DMS 273 (cell line): ENCODE measurements around the gene INSYN1.

Experiments used
- DNase-seq: peaks from one replicate; lab custom pipeline; 2025; ENCODE audit not compliant: unreplicated experiment; lab: John Stamatoyannopoulos, UW

The INSYN1 gene

DNA sequence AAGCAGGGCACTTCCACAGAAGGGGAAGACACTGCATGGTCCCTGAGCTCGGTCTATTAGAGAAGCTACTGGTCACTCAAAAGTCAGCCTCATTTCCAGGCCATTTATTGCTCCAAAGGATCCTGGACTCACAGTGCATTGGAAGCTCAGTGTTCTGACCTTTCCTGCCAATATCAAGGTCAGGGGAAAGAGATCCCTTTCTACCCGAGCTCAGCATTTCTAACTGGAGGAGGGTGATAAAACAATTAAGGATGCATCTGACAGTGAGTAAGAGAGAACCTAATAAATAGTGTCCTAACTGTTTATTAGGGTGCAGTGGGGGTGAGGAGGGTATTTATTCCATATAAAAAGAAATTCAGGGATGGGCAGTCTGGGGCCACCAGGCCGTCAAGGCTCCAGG, 26.8 kb upstream of the INSYN1 start:
- no peak for DNase-seq

DNA sequence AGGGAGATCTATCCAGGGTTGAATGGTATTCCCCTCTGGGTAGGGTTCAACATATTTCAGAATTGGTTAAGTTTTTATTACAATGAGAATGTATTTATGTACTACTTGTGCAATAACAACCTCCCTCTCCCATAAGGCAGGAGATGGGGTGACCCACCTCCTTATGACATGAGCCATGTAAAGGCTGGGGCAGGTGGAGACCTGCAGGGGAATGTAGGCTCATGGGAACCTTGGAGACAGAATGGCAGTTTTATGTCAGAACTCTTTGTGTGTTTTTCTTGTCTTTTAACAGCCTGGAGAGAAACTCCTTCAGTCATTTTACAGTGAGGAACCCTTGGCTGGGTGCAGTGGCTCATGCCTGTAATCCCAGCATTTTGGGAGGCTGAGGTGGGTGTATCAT, 24.6 kb upstream of the INSYN1 start:
- no peak for DNase-seq

DNA sequence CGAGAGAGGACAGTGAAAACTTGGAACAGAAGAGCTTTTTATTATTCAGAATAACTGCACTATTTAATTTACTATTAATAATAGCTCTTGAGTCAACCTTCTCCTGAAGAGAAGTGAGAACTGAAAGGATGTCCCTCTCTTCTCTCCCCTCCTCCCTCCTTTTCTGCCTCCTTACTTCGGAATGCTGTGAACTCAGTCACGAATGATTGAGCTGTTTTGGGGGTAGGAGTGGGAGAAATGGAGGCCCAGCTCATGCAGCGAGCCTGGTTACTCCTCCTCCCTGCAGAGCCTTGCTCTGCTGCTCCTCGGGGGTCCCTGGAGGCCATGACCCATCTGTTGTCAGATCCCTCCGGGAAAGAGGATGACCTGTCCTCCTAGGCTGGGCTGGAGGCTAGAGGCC, 20.3 kb upstream of the INSYN1 start:
- DNase-seq, result no peak

DNA sequence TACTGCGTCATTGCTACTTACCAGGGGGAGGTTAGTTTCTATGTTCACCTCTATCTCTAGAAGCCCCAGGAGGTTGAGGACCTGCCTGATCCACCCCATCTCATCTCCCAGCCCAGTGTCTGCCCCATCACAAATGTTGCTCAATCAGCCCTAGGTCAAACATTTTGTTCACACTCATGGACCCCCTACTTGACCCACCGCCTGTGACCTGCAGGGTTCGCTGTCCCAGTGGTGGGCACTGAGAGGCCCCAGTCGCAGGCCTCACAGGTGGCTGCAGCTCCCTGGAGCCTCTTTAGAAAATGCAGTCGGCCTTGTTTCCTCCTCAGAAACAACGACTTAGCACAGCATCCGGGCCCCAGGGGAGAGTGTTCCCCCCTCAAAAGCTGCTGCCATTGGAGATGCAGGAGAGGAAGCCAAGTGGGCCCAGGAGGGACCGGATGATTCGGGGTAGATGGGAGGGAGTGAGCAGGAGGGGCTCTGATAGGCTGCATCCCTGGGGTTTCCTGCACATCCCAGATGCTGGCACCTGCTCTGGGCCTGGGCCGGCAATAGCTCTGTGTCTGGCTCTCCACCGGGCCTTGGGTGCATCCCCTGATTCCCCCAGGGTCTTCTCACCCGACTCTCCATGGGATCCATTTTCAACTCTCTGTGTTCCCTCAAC, 18.4 kb upstream of the INSYN1 start:
- no peak for DNase-seq

DNA sequence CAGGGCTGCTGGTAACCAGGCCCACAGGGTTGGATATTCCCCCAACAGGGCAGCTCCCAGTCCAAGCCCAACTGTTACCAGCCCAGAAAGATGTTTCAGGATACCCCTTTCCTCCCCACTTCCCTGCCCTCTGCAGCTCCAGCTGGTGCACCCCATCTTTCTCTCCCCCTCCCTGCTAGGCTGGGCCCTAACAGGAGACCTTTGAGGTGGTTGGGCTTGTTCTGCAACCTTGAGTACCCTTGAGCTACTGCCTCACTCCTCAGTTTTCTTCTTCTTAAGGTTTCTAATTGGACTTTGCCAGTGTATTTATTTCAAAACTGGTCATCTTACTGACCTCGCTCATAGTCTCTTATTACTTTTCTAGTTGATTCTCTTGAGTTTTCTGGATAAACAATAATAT, 16.9 kb upstream of the INSYN1 start:
- DNase-seq, result no peak

DNA sequence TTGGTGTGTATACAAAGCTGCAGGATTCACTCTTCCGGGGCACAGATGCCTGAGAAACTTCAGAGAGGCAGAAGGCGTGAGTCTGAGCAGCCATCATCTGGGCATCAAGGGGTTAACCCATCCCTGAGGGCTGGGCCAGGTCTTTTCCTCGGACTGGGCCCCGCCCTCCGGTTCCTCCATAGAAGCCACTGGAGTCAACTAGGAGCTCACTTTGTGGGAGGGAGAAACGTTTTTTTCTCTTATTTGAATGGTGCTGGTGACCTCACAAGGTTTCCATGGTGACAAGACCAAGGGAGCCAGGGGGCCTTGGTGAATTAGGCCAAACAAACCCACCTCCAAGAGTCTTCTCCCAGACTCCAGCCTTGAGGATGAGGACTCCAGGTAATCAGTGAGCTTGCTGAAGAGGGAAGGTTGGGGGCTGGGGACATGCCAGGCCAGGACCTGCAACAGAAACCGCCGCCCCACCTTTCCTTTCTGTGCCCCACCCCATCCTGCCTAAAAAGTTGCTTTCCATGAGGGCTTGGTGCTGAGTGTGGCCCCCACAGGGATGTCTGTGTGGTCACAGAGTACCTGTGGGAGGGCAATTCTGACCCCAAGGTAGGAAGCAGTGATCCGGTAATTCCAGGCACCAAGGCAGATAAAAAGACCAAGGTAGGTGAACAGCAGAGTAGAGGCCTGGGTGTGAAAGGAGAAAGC, 14.8 kb upstream of the INSYN1 start:
- DNase-seq, result peak; percentile 7

DNA sequence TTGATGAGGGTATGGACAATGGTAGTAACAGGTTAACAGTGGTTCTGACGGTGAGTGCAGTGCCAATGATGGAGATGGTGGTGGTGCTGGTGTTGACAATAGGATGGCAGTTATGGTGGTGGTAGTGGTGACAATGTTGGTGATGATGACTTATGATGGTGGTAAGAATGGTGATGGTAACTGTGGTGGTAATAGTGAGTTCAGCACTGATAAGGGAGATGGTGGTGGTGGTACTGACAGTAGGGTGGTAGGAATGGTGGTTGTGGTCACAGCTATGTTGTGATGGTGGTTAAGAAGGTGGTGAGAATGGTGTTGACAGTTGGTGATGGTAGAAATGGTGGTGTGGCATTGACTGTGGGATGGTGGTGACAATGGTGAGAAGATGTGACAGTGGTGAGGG, 13.4 kb upstream of the INSYN1 start:
- DNase-seq, result no peak

DNA sequence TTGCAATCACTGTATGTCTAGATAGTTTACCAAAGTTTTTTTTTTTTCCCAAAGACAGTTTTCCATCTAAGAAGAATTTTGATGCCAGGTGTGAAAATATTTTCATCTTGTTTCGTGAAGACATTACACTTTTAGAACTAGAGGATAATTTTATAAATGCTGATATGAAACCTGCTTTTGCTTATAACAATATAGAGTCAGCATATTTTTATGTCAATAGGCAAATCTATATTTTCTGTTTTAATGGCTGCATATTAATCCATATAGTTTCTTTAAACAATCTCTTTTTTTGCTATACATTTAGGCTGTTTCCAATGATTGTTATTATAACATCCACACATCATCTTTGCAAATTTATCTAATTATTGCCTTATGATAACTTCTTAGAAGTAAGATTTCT, 12.6 kb upstream of the INSYN1 start:
- DNase-seq, result no peak

DNA sequence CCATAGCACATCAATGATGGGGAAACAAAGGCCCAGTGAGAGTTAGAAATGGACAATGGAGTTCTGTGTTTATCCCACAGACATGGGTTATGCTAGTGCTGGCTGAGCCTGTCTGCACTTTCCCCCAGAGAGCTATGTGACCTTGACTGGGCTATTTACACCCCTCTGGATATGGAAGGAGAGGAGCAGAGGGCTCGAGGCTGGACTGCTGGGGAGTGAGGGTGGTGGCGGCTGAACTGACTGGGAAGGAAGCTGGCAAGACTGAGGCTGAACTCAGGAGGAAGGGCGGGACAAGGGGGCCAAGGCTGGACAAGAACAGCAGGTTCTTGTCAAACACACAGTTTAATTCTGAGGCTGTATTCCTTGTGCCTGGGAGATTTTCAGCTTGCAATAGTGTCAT, 10.8 kb upstream of the INSYN1 start:
- DNase-seq, result no peak

DNA sequence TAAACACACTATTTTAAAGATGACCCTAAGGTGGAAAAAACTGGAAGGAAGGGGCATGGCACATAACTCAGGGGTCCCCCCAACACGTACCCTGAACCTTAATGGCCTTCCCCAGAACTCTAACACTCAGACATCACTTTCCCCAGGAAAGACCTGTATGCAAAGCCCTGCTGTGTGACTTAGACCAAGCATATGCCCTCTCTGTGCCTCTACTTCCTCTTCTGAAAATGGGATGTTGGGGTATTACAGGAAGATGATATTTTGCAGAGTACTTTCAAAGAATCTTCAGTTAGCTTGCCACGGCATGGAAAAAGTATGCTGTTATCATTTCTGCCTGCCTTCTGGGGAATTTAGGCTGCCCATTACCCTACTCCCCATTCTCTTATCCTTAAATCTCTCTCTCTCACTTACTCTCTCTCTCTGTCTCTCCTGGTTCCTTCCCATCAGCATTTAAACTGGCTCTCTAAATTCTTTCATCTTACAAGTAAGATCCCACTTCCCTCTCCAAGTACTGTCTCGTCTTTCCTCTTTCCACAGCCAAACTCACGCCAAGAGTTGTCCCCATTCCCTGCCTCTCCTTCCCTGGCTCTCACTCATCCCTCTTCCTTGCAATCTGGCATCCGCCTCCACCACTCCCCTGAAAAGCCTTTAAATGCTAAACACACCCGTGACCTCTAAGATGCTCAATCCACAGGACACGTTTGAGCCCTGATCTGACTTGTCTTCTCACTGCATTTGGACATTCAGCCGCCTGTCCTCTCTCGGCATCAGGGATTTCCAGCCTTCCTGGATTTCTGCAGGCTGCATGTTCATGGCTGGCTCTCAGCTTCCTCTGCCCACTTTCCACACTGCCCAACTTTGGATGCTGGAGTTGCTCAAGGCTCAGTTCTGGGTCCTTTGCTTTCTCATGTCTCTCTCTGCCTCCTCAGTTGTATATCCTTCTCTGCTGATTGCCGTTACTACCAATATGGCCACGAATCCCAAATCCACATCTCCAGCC, 7.5 kb upstream of the INSYN1 start:
- no peak for DNase-seq

DNA sequence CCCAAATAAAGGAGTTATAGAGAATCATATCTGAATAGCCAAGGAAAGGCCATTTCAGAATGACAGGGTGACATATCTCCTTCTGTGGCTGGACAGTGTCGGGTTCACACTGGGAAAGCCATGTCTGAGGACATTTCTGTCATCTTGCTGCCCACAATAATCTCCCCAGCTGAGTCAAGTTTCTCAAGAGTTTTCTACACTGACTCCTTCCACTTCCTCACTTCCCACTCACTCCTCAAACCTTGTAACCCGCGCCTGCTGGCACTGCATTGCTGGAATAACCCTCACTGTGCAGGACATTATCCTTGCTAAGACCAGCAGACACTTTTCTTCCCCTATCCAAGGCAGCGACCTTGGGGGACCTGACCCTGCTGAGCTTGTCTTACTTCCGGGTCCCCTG, 5.3 kb upstream of the INSYN1 start:
- DNase-seq, result no peak

DNA sequence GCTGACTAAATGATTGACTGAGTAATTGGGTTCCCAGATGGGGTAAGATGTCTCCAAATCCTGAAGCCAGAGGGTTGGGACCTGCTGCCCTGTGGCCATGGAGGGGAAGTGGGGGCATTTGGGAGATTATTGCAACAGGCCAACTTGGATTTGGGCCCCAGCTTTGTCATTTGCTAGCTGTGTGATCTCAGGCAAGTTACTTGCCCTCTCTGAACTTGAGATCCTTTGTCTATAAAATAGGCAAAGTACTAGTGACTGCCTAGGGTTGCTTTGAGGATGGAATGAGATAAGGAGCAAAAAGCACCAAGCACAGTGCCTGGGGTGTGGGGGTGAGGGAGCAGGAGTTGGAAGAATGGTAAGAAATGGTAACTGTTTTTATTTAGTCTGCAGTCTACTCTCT, 4.4 kb upstream of the INSYN1 start:
- DNase-seq, result no peak

DNA sequence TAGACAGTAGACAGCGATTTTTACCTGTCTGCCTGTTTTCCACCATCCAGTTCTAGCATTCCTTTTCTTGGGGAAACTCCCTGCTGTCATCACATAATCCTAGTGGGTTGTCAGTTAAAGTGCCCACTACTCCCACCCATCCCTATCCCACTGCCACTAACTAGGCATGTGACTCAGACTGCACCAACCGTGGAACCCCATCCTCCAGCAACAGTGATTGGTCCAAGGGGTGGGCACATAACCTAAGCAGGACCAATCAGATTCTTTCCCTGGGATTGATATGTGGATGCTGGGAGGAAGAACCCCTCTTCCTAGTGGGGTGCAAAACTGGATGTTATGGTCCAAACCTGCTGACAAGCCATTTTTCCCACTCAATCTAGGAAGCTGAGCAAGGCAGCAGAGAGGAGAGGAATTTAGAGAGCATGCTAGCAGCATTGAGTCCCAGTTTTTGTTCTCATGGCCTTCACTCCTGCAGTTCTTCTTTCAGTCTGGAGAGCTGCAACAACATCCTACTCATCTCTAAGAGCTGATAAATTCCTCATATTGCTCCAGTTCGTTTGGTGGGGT, 3.9 kb upstream of the INSYN1 start:
- DNase-seq, result peak; percentile 19

DNA sequence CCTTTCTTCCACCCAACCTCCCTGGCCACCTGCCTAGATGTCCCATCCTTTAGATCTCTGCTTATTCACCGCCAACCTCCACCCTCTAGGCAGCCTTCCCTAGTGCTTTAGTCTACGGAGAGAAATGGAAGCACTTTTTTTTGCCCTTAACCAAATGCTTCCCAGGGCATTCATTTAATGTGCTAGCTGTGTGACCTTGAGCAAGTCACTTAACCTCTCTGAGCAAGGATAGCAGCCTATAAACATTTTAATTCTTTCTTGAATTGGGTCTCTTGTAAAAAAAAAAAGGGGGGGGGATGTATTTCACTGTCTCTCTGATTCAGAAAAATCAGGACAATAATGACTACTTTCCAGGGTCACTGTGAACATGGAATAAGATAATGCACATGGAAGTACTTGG, 3.2 kb upstream of the INSYN1 start:
- no peak for DNase-seq

DNA sequence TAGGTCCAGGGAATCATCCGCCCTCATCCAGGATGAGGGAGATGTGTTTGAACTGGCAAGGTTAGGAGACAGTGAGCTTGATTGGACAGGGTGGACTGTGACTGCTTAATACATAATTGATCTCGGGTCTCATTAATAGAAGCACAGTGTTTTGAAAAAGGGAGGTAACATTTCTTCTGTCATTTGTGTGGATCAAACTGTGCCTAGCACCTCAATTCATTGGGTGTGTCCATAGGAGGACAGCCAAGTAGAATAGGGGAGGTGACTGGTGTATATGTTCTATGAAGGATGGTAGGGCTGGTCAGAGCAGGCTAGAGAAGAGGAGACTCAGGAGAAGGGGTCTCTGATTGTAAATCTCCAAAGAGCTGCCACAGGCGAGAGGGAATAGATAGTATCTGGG, 2.8 kb upstream of the INSYN1 start:
- DNase-seq, result no peak

DNA sequence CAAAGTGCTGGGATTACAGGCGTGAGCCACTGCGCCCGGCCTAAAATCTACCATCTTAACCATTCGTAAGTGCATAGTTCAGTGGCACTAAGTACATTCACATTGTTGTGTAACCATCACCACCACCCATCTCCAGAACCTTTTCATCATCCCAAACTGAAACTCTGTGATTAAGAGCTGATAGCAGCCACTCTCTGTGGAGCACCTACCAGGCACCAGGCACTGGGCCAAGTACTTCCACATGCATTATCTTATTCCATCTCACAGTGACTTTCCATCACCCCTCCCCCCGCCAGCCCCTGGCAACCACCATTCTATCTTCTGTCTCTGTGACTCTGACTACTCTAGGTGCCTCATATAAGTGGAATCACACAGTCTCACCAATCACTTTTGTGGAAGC, 2.3 kb upstream of the INSYN1 start:
- peak; percentile 16 for DNase-seq

DNA sequence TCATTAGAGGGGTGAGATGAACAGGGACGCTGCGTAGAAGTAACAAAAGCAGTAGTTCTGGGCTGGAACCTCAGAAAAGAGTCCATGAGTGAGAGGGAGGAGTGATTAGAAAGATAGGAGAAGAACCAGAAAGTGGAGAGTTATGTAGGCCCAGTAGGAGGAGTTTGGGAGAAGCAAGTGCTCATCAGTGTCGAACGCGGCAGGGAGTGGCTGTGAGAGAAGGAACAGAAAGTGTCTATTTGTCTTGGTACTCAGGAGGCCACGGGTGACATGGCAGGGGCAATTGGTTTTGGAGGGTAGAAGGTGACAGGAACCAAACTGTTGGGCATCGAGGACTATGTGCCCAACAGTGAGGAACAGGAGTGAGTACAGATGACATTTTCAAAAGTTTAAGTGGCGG, 1.3 kb upstream of the INSYN1 start:
- no peak for DNase-seq

DNA sequence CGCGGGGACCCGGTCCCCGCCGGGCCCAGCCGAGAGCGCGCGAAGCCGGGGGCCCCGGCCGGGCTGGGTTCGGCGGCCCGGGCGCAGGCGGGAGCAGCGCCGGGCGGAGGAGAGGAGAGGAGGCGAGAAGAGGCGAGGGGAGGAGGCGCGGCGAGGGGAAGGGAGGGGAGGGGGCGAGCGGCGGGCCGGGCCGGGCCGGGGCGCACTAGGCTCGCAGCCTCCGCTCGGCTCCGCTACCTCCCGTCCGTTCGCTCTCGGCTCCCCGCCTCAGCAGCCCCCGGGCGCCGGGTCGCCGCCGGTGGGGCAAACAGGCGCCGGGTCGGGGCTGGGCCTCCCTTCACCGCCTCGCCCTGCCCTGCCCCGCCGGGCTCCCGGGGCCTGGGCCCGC, 351 bp downstream of the INSYN1 start:
- DNase-seq, result peak; percentile 54

DNA sequence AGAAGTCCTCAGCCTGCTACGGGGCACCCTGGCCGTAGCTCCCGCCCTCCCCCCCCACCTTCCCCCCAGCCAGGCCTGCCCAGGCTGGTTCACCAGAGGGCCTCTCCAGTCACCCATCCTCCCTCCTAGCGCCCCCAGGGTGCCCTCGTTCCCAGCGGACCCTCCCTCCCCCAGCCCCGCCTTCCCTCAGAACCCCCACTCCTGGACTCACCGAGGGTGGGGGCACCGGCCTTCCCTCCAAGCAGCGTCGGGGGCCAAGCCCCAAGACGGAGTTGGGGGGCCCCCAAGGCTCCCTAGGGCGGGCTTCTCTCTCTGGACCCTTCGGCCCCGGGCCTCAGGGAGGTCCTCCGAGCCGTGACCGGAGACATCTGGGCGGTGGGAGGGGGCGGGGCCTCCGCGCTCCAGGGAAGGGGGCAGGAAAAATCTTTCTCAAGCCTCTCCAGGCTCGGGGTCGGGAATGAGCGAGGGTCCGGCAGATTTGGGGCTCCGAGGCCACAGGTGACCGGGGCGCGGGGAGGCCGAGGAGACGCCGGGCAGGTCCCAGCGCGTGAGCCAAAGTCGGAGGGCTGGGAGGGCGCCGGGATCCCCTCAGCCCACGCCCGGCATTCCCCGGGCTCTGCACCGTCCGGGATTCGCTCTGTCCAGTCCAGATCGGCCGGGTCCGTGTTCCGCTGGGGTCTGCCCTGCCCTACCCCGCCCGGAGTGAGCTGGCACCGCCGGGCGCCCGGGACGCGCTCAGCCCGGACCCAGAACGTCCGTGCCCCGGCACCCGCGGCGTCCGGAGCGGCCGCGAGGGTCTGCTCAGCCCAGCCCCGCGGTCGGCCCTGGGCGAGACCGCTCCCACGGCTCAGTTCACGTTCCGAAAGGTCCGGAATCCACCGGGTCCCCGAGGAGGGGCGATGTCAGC, 999 bp downstream of the INSYN1 start:
- DNase-seq, result peak; percentile 41

DNA sequence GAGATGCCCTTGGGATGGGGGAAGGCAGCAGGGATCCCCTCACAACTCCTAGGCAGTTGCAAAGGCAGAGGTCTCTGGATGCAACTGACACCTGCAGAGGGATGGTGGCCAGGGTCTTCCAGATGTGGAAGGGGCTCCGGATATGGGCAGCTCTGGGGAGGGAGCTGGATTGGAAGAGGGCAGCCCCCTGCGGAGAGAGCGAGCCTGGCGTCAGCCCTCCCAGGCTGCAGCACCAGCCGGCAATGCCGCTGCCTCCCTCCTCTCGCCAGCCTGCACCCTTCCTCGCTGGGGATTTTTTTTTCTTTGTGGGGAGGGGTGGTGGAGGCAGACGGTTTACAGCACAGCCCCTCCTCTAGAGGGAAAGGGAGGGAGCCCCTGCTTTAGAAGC, 1.6 kb downstream of the INSYN1 start:
- DNase-seq, result peak; percentile 13

DNA sequence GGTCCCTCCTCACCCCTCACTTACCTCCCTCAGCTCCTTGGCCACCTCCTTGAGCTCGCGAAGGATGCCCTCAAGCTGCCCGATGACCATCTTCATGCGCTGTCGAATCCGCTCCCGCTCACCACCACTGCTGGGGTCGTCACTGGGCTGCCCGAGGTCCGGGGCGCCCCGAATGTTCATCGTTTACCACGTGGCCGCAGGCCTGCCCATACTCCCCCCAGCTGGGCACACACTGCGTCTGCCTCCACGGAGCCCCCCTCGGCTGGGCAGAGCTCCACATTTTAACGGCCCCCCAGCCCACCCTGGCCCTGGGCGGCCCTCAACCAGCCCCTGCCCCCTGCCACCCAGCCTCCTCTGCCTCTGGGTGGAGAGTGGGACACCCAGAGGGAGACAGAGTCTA, 2.2 kb downstream of the INSYN1 start:
- DNase-seq, result no peak
